ENCODE results near the gene MAP7.

Gene MAP7

GRCh38 chr6:136534268-136534667 lies 16.0 kb downstream of the MAP7 start:
- in situ Hi-C loops (cut with HindIII; ENCODE audit: low sequenced_read_pairs): no loop called here

GRCh38 chr6:136533487-136533886 lies 16.7 kb downstream of the MAP7 start:
- in situ Hi-C loops (cut with HindIII; ENCODE audit: low sequenced_read_pairs): no loop called here

- in situ Hi-C loops (cut with HindIII; ENCODE audit: low sequenced_read_pairs): no loop called here
Measured at GRCh38 chr6:136532030-136532429, 18.2 kb downstream of the MAP7 start.

- in situ Hi-C loops (cut with HindIII; ENCODE audit: low sequenced_read_pairs): no loop called here
Measured at GRCh38 chr6:136529710-136530109, 20.5 kb downstream of the MAP7 start.

- in situ Hi-C loops (cut with HindIII; ENCODE audit: low sequenced_read_pairs): no loop called here
Measured at GRCh38 chr6:136528477-136528876, 21.7 kb downstream of the MAP7 start.

- in situ Hi-C loops (cut with HindIII; ENCODE audit: low sequenced_read_pairs): no loop called here
Measured at GRCh38 chr6:136527831-136528230, 22.4 kb downstream of the MAP7 start.

GRCh38 chr6:136526937-136527336 lies 23.3 kb downstream of the MAP7 start:
- in situ Hi-C loops (cut with HindIII; ENCODE audit: low sequenced_read_pairs): no loop called here

- in situ Hi-C loops (cut with HindIII; ENCODE audit: low sequenced_read_pairs): no loop called here
Measured at GRCh38 chr6:136526196-136526930, 23.9 kb downstream of the MAP7 start.

GRCh38 chr6:136525586-136526195 lies 24.5 kb downstream of the MAP7 start:
- in situ Hi-C loops (cut with HindIII; ENCODE audit: low sequenced_read_pairs): no loop called here

- in situ Hi-C loops (cut with HindIII; ENCODE audit: low sequenced_read_pairs): no loop called here
Measured at GRCh38 chr6:136524936-136525413, 25.2 kb downstream of the MAP7 start.

GRCh38 chr6:136524339-136524935 lies 25.8 kb downstream of the MAP7 start:
- in situ Hi-C loops (cut with HindIII; ENCODE audit: low sequenced_read_pairs): no loop called here

GRCh38 chr6:136523196-136523595 lies 27.0 kb downstream of the MAP7 start:
- in situ Hi-C loops (cut with HindIII; ENCODE audit: low sequenced_read_pairs): no loop called here

- in situ Hi-C loops (cut with HindIII; ENCODE audit: low sequenced_read_pairs): no loop called here
Measured at GRCh38 chr6:136522636-136523035, 27.6 kb downstream of the MAP7 start.

GRCh38 chr6:136521911-136522310 lies 28.3 kb downstream of the MAP7 start:
- in situ Hi-C loops (cut with HindIII; ENCODE audit: low sequenced_read_pairs): no loop called here

GRCh38 chr6:136521427-136521826 lies 28.8 kb downstream of the MAP7 start:
- in situ Hi-C loops (cut with HindIII; ENCODE audit: low sequenced_read_pairs): no loop called here

GRCh38 chr6:136520517-136520916 lies 29.7 kb downstream of the MAP7 start:
- in situ Hi-C loops (cut with HindIII; ENCODE audit: low sequenced_read_pairs): no loop called here

GRCh38 chr6:136517582-136517981 lies 32.6 kb downstream of the MAP7 start:
- in situ Hi-C loops (cut with HindIII; ENCODE audit: low sequenced_read_pairs): no loop called here

- in situ Hi-C loops (cut with HindIII; ENCODE audit: low sequenced_read_pairs): no loop called here
Measured at GRCh38 chr6:136517002-136517401, 33.2 kb downstream of the MAP7 start.

- in situ Hi-C loops (cut with HindIII; ENCODE audit: low sequenced_read_pairs): no loop called here
Measured at GRCh38 chr6:136514591-136514990, 35.6 kb downstream of the MAP7 start.

- in situ Hi-C loops (cut with HindIII; ENCODE audit: low sequenced_read_pairs): no loop called here
Measured at GRCh38 chr6:136511926-136512325, 38.3 kb downstream of the MAP7 start.

GRCh38 chr6:136511397-136511796 lies 38.8 kb downstream of the MAP7 start:
- in situ Hi-C loops (cut with HindIII; ENCODE audit: low sequenced_read_pairs): no loop called here

- in situ Hi-C loops (cut with HindIII; ENCODE audit: low sequenced_read_pairs): no loop called here
Measured at GRCh38 chr6:136510782-136511181, 39.4 kb downstream of the MAP7 start.

Data from DLD1 (cell line).